ENCODE measurements around the gene PDIK1L.

GRCh38 chr1:26153966-26154532, 42.4 kb downstream of the PDIK1L start:
- TF ChIP-seq REST (tag by site-specific recombination; IDR thresholded peaks at IDR 0.05) (no peak), PRDM6 (tag by site-specific recombination; IDR thresholded peaks at IDR 0.05) (no peak), BCL6B (tag by site-specific recombination; IDR thresholded peaks at IDR 0.05) (no peak), CTCF (tag by site-specific recombination; IDR thresholded peaks at IDR 0.05) (no peak), ZNF174 (tag by site-specific recombination; IDR thresholded peaks at IDR 0.05) (no peak), ZBTB7A (tag by site-specific recombination; IDR thresholded peaks at IDR 0.05; ENCODE audit: low read depth) (no peak), ZNF311 (tag by site-specific recombination; IDR thresholded peaks at IDR 0.05; ENCODE audit: borderline replicate concordance) (no peak), REPIN1 (tag by site-specific recombination; IDR thresholded peaks at IDR 0.05; ENCODE audit: low read depth) (no peak), ZNF133 (tag by site-specific recombination; IDR thresholded peaks at IDR 0.05) (no peak), ZNF768 (tag by site-specific recombination; IDR thresholded peaks at IDR 0.05) (no peak)

Data from HEK293 (cell line).